ENCODE data around the gene BLNK.

Gene BLNK

GRCh38 chr10:96288151-96288621 lies 16.8 kb upstream of the BLNK start:
- no peak overlapping the region for H3K4me2 ChIP-seq (ENCODE audit: insufficient read depth, low read length, poor library complexity, severe bottlenecking)
- no peak overlapping the region for H3K23ac ChIP-seq (ENCODE audit: low read depth, low read length, poor library complexity)
- H3K4me1 ChIP-seq (ENCODE audit: control insufficient read depth in 2 of 2, insufficient read depth in 1 of 2, low read depth in 1 of 2, low read length in 2 of 2) = peaks cover 0 to 2% of the 10 kb centered on the region in 2 donors
- H2BK5ac ChIP-seq (ENCODE audit: low read length) = no peak overlapping the region
- no peak overlapping the region for H2BK15ac ChIP-seq (ENCODE audit: low read length)
- peaks cover 0 to 8% (median 0%) of the 10 kb centered on the region in 3 experiments for H3K27me3 ChIP-seq (ENCODE audit: control insufficient read depth in 3 of 3, insufficient read depth in 3 of 3, low read depth in 1 of 3, low read length in 3 of 3)
- no CpG with 5 or more reads among the region's 5 CpGs for WGBS, 2 donors (ENCODE audit: extremely low coverage in 2 of 2, insufficient read length in 2 of 2, insufficient replicate concordance in 1 of 2)
- no peaks in the 10 kb centered on the region for H3K79me1 ChIP-seq (ENCODE audit: low read depth, low read length)
- no peak overlapping the region for H3K4ac ChIP-seq (ENCODE audit: low read length)
- no peak overlapping the region for H2BK12ac ChIP-seq (ENCODE audit: low read length)
- H4K8ac ChIP-seq (ENCODE audit: low read depth, low read length) = no peak overlapping the region
- H2AFZ ChIP-seq (ENCODE audit: low read length) = no peak overlapping the region
- H3K36me3 ChIP-seq (replicated peaks in 1 of 2; ENCODE audit: control insufficient read depth in 2 of 2, insufficient read depth in 2 of 2, low read length in 2 of 2) = no peaks in the 10 kb centered on the region
- H3K9ac ChIP-seq (ENCODE audit: low read depth, low read length, poor library complexity) = no peak overlapping the region
- no peak overlapping the region for H2AK5ac ChIP-seq (ENCODE audit: low read depth, low read length)
- H3K14ac ChIP-seq (ENCODE audit: low read length) = no peak overlapping the region
- H3K9me3 ChIP-seq (replicated peaks in 1 of 2; ENCODE audit: control insufficient read depth in 2 of 2, insufficient read depth in 1 of 2, low read depth in 1 of 2, low read length in 2 of 2) = no peaks in the 10 kb centered on the region
- H3K18ac ChIP-seq (ENCODE audit: low read length) = no peak overlapping the region
- DNase-seq (ENCODE audit: low spot score) = no peak
- H3K27ac ChIP-seq (replicated peaks; ENCODE audit: low read length) = no peak overlapping the region
- H3K4me3 ChIP-seq (ENCODE audit: low read length in 2 of 2) = no peak overlapping the region
- no peak overlapping the region for H2BK120ac ChIP-seq (ENCODE audit: low read depth, low read length)
- H4K91ac ChIP-seq (ENCODE audit: low read depth, low read length, poor library complexity) = no peak overlapping the region

- no peak overlapping the region for H4K91ac ChIP-seq (ENCODE audit: low read depth, low read length, poor library complexity)
These were observed 16.2 kb upstream of the BLNK start for GRCh38 chr10:96287392-96288105.

GRCh38 chr10:96285331-96285752 lies 14.0 kb upstream of the BLNK start:
- Histone ChIP-seq H2BK120ac (ENCODE audit: low read depth, low read length) (no peak overlapping the region), H2BK12ac (ENCODE audit: low read length) (no peak overlapping the region), H2BK15ac (ENCODE audit: low read length) (no peak overlapping the region), H2BK5ac (ENCODE audit: low read length) (no peak overlapping the region), H3K4me1 (ENCODE audit: control insufficient read depth in 2 of 2, insufficient read depth in 1 of 2, low read depth in 1 of 2, low read length in 2 of 2) (peaks cover 0 to 2% of the 10 kb centered on the region in 2 donors), H3K4ac (ENCODE audit: low read length) (no peak overlapping the region), H3K79me1 (ENCODE audit: low read depth, low read length) (no peaks in the 10 kb centered on the region), H3K4me3 (ENCODE audit: low read length in 2 of 2) (no peak overlapping the region), H2AK5ac (ENCODE audit: low read depth, low read length) (no peak overlapping the region), H2AFZ (ENCODE audit: low read length) (no peak overlapping the region), H3K4me2 (ENCODE audit: insufficient read depth, low read length, poor library complexity, severe bottlenecking) (no peak overlapping the region), H4K91ac (ENCODE audit: low read depth, low read length, poor library complexity) (no peak overlapping the region), H3K36me3 (replicated peaks in 1 of 2; ENCODE audit: control insufficient read depth in 2 of 2, insufficient read depth in 2 of 2, low read length in 2 of 2) (no peaks in the 10 kb centered on the region), H3K14ac (ENCODE audit: low read length) (no peak overlapping the region), H3K27me3 (ENCODE audit: control insufficient read depth in 3 of 3, insufficient read depth in 3 of 3, low read depth in 1 of 3, low read length in 3 of 3) (peaks cover 0 to 8% (median 0%) of the 10 kb centered on the region in 3 experiments), H3K27ac (replicated peaks; ENCODE audit: low read length) (no peak overlapping the region), H3K9me3 (replicated peaks in 1 of 2; ENCODE audit: control insufficient read depth in 2 of 2, insufficient read depth in 1 of 2, low read depth in 1 of 2, low read length in 2 of 2) (no peaks in the 10 kb centered on the region), H4K8ac (ENCODE audit: low read depth, low read length) (no peak overlapping the region), H3K18ac (ENCODE audit: low read length) (no peak overlapping the region), H3K23ac (ENCODE audit: low read depth, low read length, poor library complexity) (no peak overlapping the region), H3K9ac (ENCODE audit: low read depth, low read length, poor library complexity) (no peak overlapping the region)
- no CpG with 5 or more reads among the region's 8 CpGs for WGBS, 2 donors (ENCODE audit: extremely low coverage in 2 of 2, insufficient read length in 2 of 2, insufficient replicate concordance in 1 of 2)
- no peak for DNase-seq (ENCODE audit: low spot score)

More at GRCh38 chr10:96287392-96288105, 16.2 kb upstream of the BLNK start:
- Histone ChIP-seq H3K4me3 (ENCODE audit: low read length in 2 of 2) (no peak overlapping the region), H2BK12ac (ENCODE audit: low read length) (no peak overlapping the region), H3K4me2 (ENCODE audit: insufficient read depth, low read length, poor library complexity, severe bottlenecking) (no peak overlapping the region), H3K4me1 (ENCODE audit: control insufficient read depth in 2 of 2, insufficient read depth in 1 of 2, low read depth in 1 of 2, low read length in 2 of 2) (peaks cover 0 to 2% of the 10 kb centered on the region in 2 donors), H3K9me3 (replicated peaks in 1 of 2; ENCODE audit: control insufficient read depth in 2 of 2, insufficient read depth in 1 of 2, low read depth in 1 of 2, low read length in 2 of 2) (no peaks in the 10 kb centered on the region), H3K18ac (ENCODE audit: low read length) (no peak overlapping the region), H2AFZ (ENCODE audit: low read length) (no peak overlapping the region), H3K79me1 (ENCODE audit: low read depth, low read length) (no peaks in the 10 kb centered on the region), H3K27me3 (ENCODE audit: control insufficient read depth in 3 of 3, insufficient read depth in 3 of 3, low read depth in 1 of 3, low read length in 3 of 3) (peaks cover 0 to 8% (median 0%) of the 10 kb centered on the region in 3 experiments), H3K9ac (ENCODE audit: low read depth, low read length, poor library complexity) (no peak overlapping the region), H3K23ac (ENCODE audit: low read depth, low read length, poor library complexity) (no peak overlapping the region), H3K36me3 (replicated peaks in 1 of 2; ENCODE audit: control insufficient read depth in 2 of 2, insufficient read depth in 2 of 2, low read length in 2 of 2) (no peaks in the 10 kb centered on the region), H3K27ac (replicated peaks; ENCODE audit: low read length) (no peak overlapping the region), H4K8ac (ENCODE audit: low read depth, low read length) (no peak overlapping the region), H2BK15ac (ENCODE audit: low read length) (no peak overlapping the region), H2BK5ac (ENCODE audit: low read length) (no peak overlapping the region), H3K14ac (ENCODE audit: low read length) (no peak overlapping the region), H3K4ac (ENCODE audit: low read length) (no peak overlapping the region), H2BK120ac (ENCODE audit: low read depth, low read length) (no peak overlapping the region), H2AK5ac (ENCODE audit: low read depth, low read length) (no peak overlapping the region)
- DNase-seq (ENCODE audit: low spot score) = no peak
- no CpG with 5 or more reads among the region's 6 CpGs for WGBS, 2 donors (ENCODE audit: extremely low coverage in 2 of 2, insufficient read length in 2 of 2, insufficient replicate concordance in 1 of 2)

- H3K4me1 ChIP-seq (ENCODE audit: control insufficient read depth in 2 of 2, insufficient read depth in 1 of 2, low read depth in 1 of 2, low read length in 2 of 2) = peaks cover 0 to 2% of the 10 kb centered on the region in 2 donors
- no peak overlapping the region for H3K9ac ChIP-seq (ENCODE audit: low read depth, low read length, poor library complexity)
- H2BK15ac ChIP-seq (ENCODE audit: low read length) = no peak overlapping the region
- H2AFZ ChIP-seq (ENCODE audit: low read length) = no peak overlapping the region
- no peak for DNase-seq (ENCODE audit: low spot score)
- no peak overlapping the region for H2BK5ac ChIP-seq (ENCODE audit: low read length)
- H3K27me3 ChIP-seq (ENCODE audit: control insufficient read depth in 3 of 3, insufficient read depth in 3 of 3, low read depth in 1 of 3, low read length in 3 of 3) = peaks cover 0 to 8% (median 0%) of the 10 kb centered on the region in 3 experiments
- no peaks in the 10 kb centered on the region for H3K9me3 ChIP-seq (replicated peaks in 1 of 2; ENCODE audit: control insufficient read depth in 2 of 2, insufficient read depth in 1 of 2, low read depth in 1 of 2, low read length in 2 of 2)
- H3K4ac ChIP-seq (ENCODE audit: low read length) = no peak overlapping the region
- H3K23ac ChIP-seq (ENCODE audit: low read depth, low read length, poor library complexity) = no peak overlapping the region
- H2AK5ac ChIP-seq (ENCODE audit: low read depth, low read length) = no peak overlapping the region
- H3K36me3 ChIP-seq (replicated peaks in 1 of 2; ENCODE audit: control insufficient read depth in 2 of 2, insufficient read depth in 2 of 2, low read length in 2 of 2) = no peaks in the 10 kb centered on the region
- no peak overlapping the region for H3K4me2 ChIP-seq (ENCODE audit: insufficient read depth, low read length, poor library complexity, severe bottlenecking)
- H3K27ac ChIP-seq (replicated peaks; ENCODE audit: low read length) = no peak overlapping the region
- H2BK12ac ChIP-seq (ENCODE audit: low read length) = no peak overlapping the region
- H3K4me3 ChIP-seq (ENCODE audit: low read length in 2 of 2) = no peak overlapping the region
- H4K8ac ChIP-seq (ENCODE audit: low read depth, low read length) = no peak overlapping the region
- H3K14ac ChIP-seq (ENCODE audit: low read length) = no peak overlapping the region
- H2BK120ac ChIP-seq (ENCODE audit: low read depth, low read length) = no peak overlapping the region
- H4K91ac ChIP-seq (ENCODE audit: low read depth, low read length, poor library complexity) = no peak overlapping the region
- no peaks in the 10 kb centered on the region for H3K79me1 ChIP-seq (ENCODE audit: low read depth, low read length)
- no CpG with 5 or more reads among the region's 6 CpGs for WGBS, 2 donors (ENCODE audit: extremely low coverage in 2 of 2, insufficient read length in 2 of 2, insufficient replicate concordance in 1 of 2)
- H3K18ac ChIP-seq (ENCODE audit: low read length) = no peak overlapping the region
These were observed 12.4 kb upstream of the BLNK start for GRCh38 chr10:96283756-96284155.
